ENCODE measurements around the gene ZNF549.
"Not testable (repeated sequence)": the region's sequence is repeated elsewhere in the genome, so short reads cannot be mapped to it uniquely, and the experiment has no call there.

- not testable (repeated sequence) for TF ChIP-seq POLR2A, POLR2AphosphoS5 (IDR thresholded peaks at IDR 0.05; ENCODE audit: low read depth, low read length)
Measured at GRCh38 chr19:57500400-57500799, 26.8 kb upstream of the ZNF549 start.
